Ishikawa (cell line): Measurements from ENCODE around the gene WWOX.

Experiments used
- CEBPB ChIP-seq: IDR thresholded peaks from 2 replicates; pipeline ENCODE4 v1.6.1; 2012
- CREB1 ChIP-seq: IDR thresholded peaks from 2 replicates; pipeline ENCODE4 v1.6.1; 2012; ENCODE audit warnings: low read depth
- EGR1 ChIP-seq: IDR thresholded peaks from 2 replicates; pipeline ENCODE4 v1.6.1; 2012
- EP300 ChIP-seq: IDR thresholded peaks from 2 replicates; pipeline ENCODE4 v1.6.1; 2012; ENCODE audit warnings: borderline replicate concordance
- FOXM1 ChIP-seq: IDR thresholded peaks from 2 replicates; pipeline ENCODE4 v1.6.1; 2012; ENCODE audit warnings: low read depth, borderline replicate concordance
- NFIC ChIP-seq: IDR thresholded peaks from 2 replicates; pipeline ENCODE4 v1.6.1; 2012
- RAD21 ChIP-seq: IDR thresholded peaks from 2 replicates; pipeline ENCODE4 v1.6.1; 2012; ENCODE audit warnings: low read depth
- TAF1 ChIP-seq: IDR thresholded peaks from 2 replicates; pipeline ENCODE4 v1.6.1; 2012; ENCODE audit warnings: low read depth, mild to moderate bottlenecking
- TCF12 ChIP-seq: IDR thresholded peaks from 2 replicates; pipeline ENCODE4 v1.6.1; 2012; ENCODE audit warnings: low read depth
- TEAD4 ChIP-seq: IDR thresholded peaks from 2 replicates; pipeline ENCODE4 v1.6.1; 2012
- YY1 ChIP-seq: IDR thresholded peaks from 2 replicates; pipeline ENCODE4 v1.6.1; 2012; ENCODE audit warnings: low read depth
- ZBTB7A ChIP-seq: IDR thresholded peaks from 2 replicates; pipeline ENCODE4 v1.6.1; 2012; ENCODE audit warnings: low read depth
- TF ChIP-seq, protein P1 (sequence below): IDR thresholded peaks from 2 replicates; pipeline ENCODE4 v1.6.1; 2012
- TF ChIP-seq, protein P2 (sequence below): IDR thresholded peaks from 2 replicates; pipeline ENCODE4 v1.6.1; 2012
- TF ChIP-seq, protein P3 (sequence below): IDR thresholded peaks from 2 replicates; pipeline ENCODE4 v1.6.1; 2012; ENCODE audit warnings: low read depth, mild to moderate bottlenecking

Gene WWOX

DNA sequence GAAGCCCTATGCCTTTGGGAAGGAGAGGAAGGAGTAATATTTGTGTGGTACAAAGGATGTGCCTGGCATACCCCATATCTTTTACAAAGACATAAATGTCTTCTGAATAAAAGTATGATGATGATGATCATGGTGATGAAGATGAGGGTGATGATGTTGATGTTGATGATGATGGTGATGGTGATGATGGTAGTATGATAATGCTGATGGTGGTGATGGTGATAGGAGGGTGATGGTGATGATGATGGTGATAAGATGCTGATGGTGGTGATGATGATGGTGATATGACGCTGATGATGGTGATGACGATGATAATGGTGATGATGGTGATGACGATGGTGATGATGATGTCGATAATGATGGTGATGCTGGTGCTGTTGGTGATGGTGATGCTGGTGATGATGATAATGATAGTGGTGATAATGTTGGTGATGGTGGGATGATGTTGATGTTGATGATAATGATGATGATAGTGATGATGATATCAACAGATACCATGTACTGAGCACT lies 684.2 kb downstream of the WWOX start:
- no peak for TF ChIP-seq ZBTB7A
- TF ChIP-seq EGR1: no peak
- no peak for TF ChIP-seq NFIC
- TF ChIP-seq CREB1: no peak
- TF ChIP-seq, protein P1, sequence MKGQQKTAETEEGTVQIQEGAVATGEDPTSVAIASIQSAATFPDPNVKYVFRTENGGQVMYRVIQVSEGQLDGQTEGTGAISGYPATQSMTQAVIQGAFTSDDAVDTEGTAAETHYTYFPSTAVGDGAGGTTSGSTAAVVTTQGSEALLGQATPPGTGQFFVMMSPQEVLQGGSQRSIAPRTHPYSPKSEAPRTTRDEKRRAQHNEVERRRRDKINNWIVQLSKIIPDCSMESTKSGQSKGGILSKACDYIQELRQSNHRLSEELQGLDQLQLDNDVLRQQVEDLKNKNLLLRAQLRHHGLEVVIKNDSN: no peak
- no peak for TF ChIP-seq EP300
- no peak for TF ChIP-seq RAD21
- TF ChIP-seq CEBPB: no peak
- TF ChIP-seq TEAD4: no peak
- TF ChIP-seq TCF12: no peak
- TF ChIP-seq, protein P2, sequence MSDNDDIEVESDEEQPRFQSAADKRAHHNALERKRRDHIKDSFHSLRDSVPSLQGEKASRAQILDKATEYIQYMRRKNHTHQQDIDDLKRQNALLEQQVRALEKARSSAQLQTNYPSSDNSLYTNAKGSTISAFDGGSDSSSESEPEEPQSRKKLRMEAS: no peak
- TF ChIP-seq TAF1: no peak
- TF ChIP-seq FOXM1: no peak
- TF ChIP-seq, protein P3, sequence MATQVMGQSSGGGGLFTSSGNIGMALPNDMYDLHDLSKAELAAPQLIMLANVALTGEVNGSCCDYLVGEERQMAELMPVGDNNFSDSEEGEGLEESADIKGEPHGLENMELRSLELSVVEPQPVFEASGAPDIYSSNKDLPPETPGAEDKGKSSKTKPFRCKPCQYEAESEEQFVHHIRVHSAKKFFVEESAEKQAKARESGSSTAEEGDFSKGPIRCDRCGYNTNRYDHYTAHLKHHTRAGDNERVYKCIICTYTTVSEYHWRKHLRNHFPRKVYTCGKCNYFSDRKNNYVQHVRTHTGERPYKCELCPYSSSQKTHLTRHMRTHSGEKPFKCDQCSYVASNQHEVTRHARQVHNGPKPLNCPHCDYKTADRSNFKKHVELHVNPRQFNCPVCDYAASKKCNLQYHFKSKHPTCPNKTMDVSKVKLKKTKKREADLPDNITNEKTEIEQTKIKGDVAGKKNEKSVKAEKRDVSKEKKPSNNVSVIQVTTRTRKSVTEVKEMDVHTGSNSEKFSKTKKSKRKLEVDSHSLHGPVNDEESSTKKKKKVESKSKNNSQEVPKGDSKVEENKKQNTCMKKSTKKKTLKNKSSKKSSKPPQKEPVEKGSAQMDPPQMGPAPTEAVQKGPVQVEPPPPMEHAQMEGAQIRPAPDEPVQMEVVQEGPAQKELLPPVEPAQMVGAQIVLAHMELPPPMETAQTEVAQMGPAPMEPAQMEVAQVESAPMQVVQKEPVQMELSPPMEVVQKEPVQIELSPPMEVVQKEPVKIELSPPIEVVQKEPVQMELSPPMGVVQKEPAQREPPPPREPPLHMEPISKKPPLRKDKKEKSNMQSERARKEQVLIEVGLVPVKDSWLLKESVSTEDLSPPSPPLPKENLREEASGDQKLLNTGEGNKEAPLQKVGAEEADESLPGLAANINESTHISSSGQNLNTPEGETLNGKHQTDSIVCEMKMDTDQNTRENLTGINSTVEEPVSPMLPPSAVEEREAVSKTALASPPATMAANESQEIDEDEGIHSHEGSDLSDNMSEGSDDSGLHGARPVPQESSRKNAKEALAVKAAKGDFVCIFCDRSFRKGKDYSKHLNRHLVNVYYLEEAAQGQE: no peak
- TF ChIP-seq YY1: no peak

DNA sequence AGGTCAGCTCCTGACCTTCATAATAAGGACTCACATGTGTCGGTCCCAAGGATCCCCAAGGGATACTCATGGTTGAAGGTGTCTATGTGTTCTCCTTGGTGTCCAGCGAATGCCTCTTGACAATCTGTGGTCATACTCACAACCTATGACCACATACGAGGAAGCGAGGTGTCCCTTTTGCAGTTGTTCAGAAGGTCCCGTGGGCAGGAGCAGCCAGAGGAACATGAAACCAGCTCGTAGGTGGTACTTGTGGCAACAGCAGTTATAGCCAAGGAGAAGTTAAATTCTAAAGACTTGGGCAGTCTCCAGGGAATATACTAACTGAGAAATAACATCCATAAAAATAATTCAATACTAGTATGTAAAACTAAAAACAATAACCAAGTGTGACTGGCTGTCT lies 685.3 kb downstream of the WWOX start:
- no peak for TF ChIP-seq EGR1
- no peak for TF ChIP-seq TCF12
- TF ChIP-seq ZBTB7A: no peak
- no peak for TF ChIP-seq RAD21
- TF ChIP-seq TAF1: no peak
- no peak for TF ChIP-seq CEBPB
- no peak for TF ChIP-seq FOXM1
- TF ChIP-seq, protein P3: no peak
- TF ChIP-seq, protein P1: no peak
- TF ChIP-seq, protein P2: no peak
- TF ChIP-seq YY1: no peak
- TF ChIP-seq EP300: no peak
- no peak for TF ChIP-seq TEAD4

DNA sequence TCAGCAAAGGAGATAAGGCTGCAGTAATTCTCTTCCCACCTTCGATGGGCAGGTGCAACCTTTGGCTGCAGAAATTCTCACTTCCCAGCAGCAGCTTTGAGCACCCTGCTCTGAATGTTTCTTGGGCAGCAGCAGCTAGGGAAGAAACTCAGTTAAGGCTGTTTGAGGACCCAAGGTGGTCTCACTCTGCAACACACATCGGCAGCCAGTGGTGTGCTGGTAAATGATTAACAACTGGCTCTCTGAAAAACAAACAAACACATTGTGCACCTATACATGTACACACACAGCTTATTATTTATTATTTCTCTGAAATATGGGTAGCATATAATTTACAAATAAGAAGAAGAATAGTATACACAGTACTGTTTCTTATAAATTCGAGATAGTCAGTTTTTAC lies 685.8 kb downstream of the WWOX start:
- TF ChIP-seq TEAD4: no peak

DNA sequence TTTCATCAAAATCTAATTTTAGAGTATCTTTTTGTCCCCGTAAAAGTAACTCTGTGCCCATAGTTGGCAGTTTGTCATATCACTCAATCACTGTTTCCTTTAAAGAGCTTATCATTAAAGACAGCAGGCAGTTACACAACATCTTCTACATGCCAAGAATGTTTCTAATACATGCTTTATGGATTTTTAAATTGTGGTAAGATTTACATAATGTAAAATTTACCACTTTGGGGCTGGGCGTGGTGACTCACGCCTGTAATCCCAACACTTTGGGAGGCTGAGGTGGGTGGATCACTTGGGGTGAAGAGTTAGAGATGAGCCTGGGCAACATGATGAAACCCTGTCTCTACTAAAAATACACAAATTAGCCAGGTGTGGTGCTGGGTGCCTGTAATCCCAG lies 687.2 kb downstream of the WWOX start:
- no peak for TF ChIP-seq CREB1
- no peak for TF ChIP-seq CEBPB
- no peak for TF ChIP-seq ZBTB7A
- TF ChIP-seq, protein P1: no peak
- TF ChIP-seq, protein P3: no peak
- TF ChIP-seq, protein P2: no peak
- no peak for TF ChIP-seq TAF1

DNA sequence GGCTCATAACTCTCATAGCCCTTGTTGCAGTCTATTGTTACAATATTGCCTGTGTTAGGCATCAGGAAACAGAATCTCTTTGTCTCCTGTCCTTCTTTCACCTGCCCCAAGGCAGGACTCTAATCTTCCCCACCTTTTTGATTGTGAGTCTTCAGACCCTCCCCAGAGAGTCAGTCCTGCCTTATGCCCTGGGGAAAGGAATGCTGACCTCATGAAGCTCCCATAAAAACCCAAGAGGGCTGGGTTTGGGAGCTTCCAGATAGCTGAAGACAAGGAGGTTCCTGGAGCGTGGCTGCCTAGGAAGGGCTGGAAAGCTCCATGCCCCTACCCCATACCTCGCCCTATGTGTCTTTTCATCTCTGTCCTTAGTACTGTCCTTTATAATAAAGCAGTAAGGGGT lies 688.8 kb downstream of the WWOX start:
- TF ChIP-seq TEAD4 (no peak), FOXM1 (no peak), CEBPB (no peak), ZBTB7A (no peak), NFIC (no peak), EP300 (no peak), TAF1 (no peak)
- TF ChIP-seq, protein P2: no peak
